Activated naive CD4-positive, alpha-beta T cell treated with anti-CD3 and anti-CD28 coated beads for 36 hours (primary cell): ENCODE results near the gene ZBTB3. TPM values are rescaled to one million over a fixed set of nuclear protein-coding genes. Genes with fewer than 3 reads are reported as not detected.
"Not testable (repeated sequence)": the region's sequence is repeated elsewhere in the genome, so short reads cannot be mapped to it uniquely, and the experiment has no call there.

Experiments used
- CTCF ChIA-PET: fragments of 350-600 bp; sonication (Branson Sonifier 250); formaldehyde crosslinking; loops from one replicate; lab custom pipeline; 2021; ENCODE audit warnings: antibody characterized with exemption; lab: Charles Lee
- DNase-seq: peaks from one replicate; pipeline ENCODE4 v3.0.0-alpha.2; 2020
- H3K27ac Mint-ChIP-seq: one replicate; pipeline ENCODE4 v1.8.0; 2021; ENCODE audit warnings: mild to moderate bottlenecking, mixed read lengths
- H3K27me3 Mint-ChIP-seq: one replicate; pipeline ENCODE4 v1.8.0; 2021; ENCODE audit warnings: low read depth, mixed read lengths
- H3K36me3 Mint-ChIP-seq: one replicate; pipeline ENCODE4 v1.8.0; 2021; ENCODE audit warnings: low read depth, mixed read lengths
- H3K4me1 Mint-ChIP-seq: one replicate; pipeline ENCODE4 v1.8.0; 2021; ENCODE audit warnings: low read depth, mixed read lengths
- H3K4me3 Mint-ChIP-seq: one replicate; pipeline ENCODE4 v1.8.0; 2021; ENCODE audit warnings: mild to moderate bottlenecking, moderate library complexity, mixed read lengths
- H3K9me3 Mint-ChIP-seq: one replicate; pipeline ENCODE4 v1.8.0; 2021; ENCODE audit warnings: mixed read lengths
- intact Hi-C: fragments of 100-400 bp; cut with micrococcal nuclease; formaldehyde crosslinking; loops from one replicate; pipeline ENCODE4 v1.15.1; 2023
- total RNA-seq, 2 experiments: library from RNA; stranded (reverse); gene quantifications; one replicate each; pipeline ENCODE4 v1.2.3, GENCODE V29; 2021

The ZBTB3 gene
- total RNA-seq, 2 experiments from 2014 or later = 12.1 to 13.5 TPM

DNA sequence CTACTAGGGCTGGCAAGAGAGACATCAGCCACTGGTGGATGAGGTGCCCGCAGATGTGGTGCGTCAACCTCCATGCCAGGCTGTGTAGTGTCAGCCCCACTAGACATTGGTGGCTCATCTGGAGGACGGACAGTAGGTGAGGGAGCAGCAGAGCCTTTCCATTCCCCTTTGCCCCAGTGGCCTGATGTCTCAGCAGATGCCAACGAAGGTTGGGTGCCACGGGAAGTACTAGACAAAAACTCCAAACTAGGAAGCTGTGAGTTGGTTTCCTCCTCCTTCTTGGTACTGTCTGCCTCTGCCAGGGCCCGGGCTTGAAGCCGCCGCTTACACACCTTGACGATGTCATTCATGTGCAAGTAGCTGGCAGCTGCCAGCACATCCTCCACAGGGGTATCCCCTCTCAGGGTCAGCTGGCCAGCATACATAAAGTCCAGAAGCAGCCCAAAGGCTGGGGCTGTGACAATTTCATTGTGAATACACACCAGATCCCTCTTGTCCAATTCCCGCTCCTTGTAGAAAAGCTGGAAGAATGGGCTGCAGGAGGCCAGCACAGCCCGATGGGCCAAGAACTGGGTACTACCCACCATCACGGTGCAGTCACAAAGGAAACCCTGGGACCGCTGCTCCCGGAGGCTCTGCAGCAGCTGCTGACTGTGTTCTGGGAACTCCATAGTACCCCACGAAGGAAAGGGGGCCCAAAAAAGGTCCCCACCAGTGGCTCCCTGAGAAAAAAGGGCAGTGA lies 795 bp downstream of the ZBTB3 start:
- H3K27me3 Mint-ChIP-seq = no peaks in the 10 kb centered on the region
- H3K4me1 Mint-ChIP-seq = peaks cover 38% of the 10 kb centered on the region
- intact Hi-C loops = loop anchor here (1.0 kb wide), 1 partner anchor 8 kb away; the partner anchor contains the start of gene POLR2G
- CTCF ChIA-PET = interaction anchor here (1.0 to 3.6 kb wide), 6 partner anchors 9 to 59 kb away, joined by 3 to 18 read pairs (median 6); partner anchors contain the start of genes HNRNPUL2, TAF6L and TMEM179B
- H3K27ac Mint-ChIP-seq = peak overlapping the region; percentile 96
- peak overlapping the region; percentile 98 for H3K4me3 Mint-ChIP-seq
- DNase-seq = no peak
- H3K9me3 Mint-ChIP-seq = no peaks in the 10 kb centered on the region
- peaks cover 2% of the 10 kb centered on the region for H3K36me3 Mint-ChIP-seq

DNA sequence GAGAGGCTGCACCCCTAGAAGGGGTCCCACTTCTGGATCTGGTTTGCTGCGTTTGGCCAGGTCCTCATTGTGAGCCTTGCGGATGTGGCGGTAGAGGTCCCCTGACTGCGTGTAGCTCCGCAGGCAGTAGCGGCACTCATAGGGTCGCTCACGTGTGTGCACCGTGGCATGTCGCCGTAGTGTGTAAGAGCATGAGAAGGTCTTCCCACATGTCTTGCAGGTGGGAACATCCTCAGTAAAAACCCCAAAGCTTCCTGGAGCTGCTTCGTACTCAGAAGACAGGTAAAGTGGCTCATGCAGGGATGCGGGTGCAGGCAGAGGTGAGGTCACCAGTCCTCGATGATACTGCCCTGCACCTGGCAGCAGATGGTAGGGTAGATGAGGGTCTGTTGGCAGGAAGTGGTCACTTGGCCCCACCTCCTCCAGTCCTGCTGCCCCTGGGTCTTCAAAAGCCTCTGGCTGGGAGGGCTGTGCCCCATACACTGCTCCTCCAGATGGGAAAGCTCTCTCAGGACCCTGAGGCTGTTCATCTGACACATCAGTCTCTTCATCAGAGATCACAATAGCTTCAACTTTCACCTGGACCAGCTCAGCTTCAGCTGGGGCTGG lies 1.7 kb downstream of the ZBTB3 start:
- intact Hi-C loops = no loop called here
- no peaks in the 10 kb centered on the region for H3K27me3 Mint-ChIP-seq
- no peaks in the 10 kb centered on the region for H3K9me3 Mint-ChIP-seq
- DNase-seq = no peak
- H3K36me3 Mint-ChIP-seq = peaks cover 2% of the 10 kb centered on the region
- H3K4me3 Mint-ChIP-seq = peak overlapping the region; percentile 21
- H3K4me1 Mint-ChIP-seq = peaks cover 40% of the 10 kb centered on the region
- CTCF ChIA-PET = interaction anchor here (1.9 to 3.6 kb wide), 2 partner anchors 18 to 34 kb away, joined by 16 to 18 read pairs; partner anchors contain the start of genes TAF6L and TMEM179B
- no peak overlapping the region for H3K27ac Mint-ChIP-seq

DNA sequence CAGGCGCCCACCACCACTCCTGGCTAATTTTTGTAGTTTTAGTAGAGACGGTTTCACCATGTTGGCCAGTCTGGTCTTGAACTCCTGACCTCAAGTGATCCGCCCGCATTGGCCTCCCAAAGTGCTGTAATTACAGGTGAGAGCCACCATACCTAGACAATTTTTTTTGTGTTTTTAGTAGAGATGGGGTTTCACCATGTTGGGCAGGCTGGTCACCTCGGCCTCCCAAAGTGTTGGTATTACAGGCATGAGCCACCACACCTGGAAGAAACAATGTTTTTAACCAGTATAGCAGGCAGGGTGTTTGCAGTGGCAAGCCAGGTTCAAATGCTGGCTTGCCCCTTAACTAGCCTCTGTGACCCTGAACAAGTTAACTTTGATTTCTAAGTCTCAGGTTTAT lies 4.0 kb downstream of the ZBTB3 start:
- DNase-seq, intact Hi-C loops, CTCF ChIA-PET, H3K9me3 Mint-ChIP-seq, H3K36me3 Mint-ChIP-seq, H3K4me3 Mint-ChIP-seq, H3K27ac Mint-ChIP-seq, H3K27me3 Mint-ChIP-seq: not testable (repeated sequence)
- H3K4me1 Mint-ChIP-seq = peaks cover 40% of the 10 kb centered on the region

DNA sequence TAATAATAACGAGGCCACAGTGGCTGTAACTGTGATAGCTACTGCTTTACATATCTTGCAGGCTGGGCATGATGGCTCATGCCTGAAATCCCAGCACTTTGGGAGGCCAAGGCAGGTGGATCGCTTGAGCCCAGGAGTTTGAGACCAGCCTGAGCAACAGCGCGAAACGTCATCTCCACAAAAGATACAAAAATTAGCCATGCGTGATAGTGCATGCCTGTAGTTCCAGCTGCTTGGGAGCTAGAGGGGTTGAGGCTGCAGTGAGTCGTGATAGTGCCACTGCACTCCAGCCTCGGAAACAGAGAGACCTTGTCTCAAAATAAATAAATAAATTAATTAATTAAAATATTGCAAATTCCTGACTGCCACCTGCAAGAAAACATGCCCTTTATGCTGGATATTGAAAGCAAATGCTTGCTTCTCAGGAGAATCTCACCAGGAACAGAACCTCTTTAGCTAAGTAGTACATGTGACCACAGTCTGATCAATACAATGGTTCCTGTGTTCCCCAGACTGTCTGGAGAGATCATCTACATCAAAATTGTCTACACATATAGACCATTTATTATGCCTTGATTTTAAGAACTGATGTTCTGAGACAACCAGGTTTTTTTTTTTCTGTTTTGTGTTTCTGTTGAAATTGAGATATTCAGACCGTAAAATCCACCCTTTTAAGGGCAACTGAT lies 6.3 kb downstream of the ZBTB3 start:
- no peak overlapping the region for H3K27ac Mint-ChIP-seq
- H3K9me3 Mint-ChIP-seq = no peaks in the 10 kb centered on the region
- no peaks in the 10 kb centered on the region for H3K27me3 Mint-ChIP-seq
- H3K4me3 Mint-ChIP-seq = no peak overlapping the region
- CTCF ChIA-PET = interaction anchor here (0.6 to 1.4 kb wide), 4 partner anchors 15 to 120 kb away, joined by 3 to 4 read pairs (median 4); no protein-coding TSS in a partner anchor
- peaks cover 26% of the 10 kb centered on the region for H3K4me1 Mint-ChIP-seq
- no peak for DNase-seq
- peaks cover 2% of the 10 kb centered on the region for H3K36me3 Mint-ChIP-seq
- intact Hi-C loops = no loop called here

DNA sequence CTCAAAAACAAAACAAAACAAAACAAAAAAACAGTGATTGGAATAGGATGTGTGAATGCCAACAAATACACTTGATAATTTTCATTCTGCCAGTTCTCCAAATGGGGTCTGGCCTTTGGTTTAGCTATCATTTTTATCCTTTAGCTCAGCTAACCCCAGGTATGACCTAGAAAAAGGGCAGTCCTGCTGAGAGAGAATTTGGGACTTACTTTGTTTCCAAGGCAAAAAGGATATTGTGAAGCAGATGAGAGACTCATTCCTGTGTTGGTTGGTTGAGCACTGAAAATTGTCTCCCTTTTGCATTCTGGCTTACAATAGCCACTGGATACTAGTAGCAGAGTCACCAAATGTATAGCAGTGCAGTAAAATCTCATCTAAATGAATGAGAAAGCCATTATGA lies 16.8 kb downstream of the ZBTB3 start:
- H3K4me3 Mint-ChIP-seq = no peak overlapping the region
- intact Hi-C loops = no loop called here
- no peaks in the 10 kb centered on the region for H3K27me3 Mint-ChIP-seq
- H3K36me3 Mint-ChIP-seq = peaks cover 16% of the 10 kb centered on the region
- no peak overlapping the region for H3K27ac Mint-ChIP-seq
- no peaks in the 10 kb centered on the region for H3K9me3 Mint-ChIP-seq
- DNase-seq = no peak
- CTCF ChIA-PET = interaction anchor here (1.1 kb wide), 1 partner anchor 8 kb away, joined by 4 read pairs; no protein-coding TSS in a partner anchor
- peaks cover 8% of the 10 kb centered on the region for H3K4me1 Mint-ChIP-seq

DNA sequence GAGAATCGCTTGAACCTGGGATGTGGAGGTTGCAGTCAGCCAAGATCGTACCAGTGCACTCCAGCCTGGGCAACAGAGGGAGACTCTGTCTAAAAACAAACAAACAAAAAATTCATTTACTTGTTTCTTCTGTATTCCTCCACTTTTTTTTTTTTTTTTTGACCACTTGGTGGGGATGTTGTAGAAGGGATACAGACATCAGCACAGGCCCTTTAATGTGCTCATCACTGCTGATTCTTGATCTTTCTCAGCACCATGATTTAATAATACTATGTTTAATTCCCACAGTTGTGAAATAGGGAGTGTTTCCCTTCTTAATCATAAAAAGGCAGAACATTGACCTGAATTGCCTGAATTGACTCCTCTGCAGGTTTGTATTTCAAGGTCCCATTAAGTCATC lies 21.1 kb downstream of the ZBTB3 start:
- Mint-ChIP-seq H3K9me3 (no peaks in the 10 kb centered on the region), H3K36me3 (peaks cover 22% of the 10 kb centered on the region), H3K27ac (no peak overlapping the region), H3K27me3 (no peaks in the 10 kb centered on the region), H3K4me1 (peaks cover 24% of the 10 kb centered on the region), H3K4me3 (no peak overlapping the region)
- CTCF ChIA-PET = interaction anchor here (0.6 to 1.0 kb wide), 4 partner anchors 21 to 75 kb away, joined by 3 to 4 read pairs (median 4); partner anchors contain the start of gene ZBTB3
- intact Hi-C loops = no loop called here
- no peak for DNase-seq

DNA sequence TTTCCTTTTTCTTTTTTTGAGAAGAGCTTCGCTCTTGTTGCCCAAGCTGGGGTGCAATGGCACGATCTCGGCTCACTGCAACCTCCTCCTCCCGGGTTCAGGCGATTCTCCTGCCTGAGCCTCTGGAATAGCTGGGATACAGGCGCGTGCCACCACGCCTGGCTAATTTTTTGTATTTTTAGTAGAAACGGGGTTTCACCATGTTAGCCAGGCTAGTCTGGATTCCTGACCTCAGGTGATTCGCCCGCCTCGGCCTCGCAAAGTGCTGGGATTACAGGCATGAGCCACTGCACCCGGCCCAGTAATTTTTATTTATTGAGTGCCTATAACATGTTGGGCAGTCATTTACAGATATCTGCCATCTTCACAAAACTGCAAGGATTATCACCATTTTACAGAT lies 23.9 kb downstream of the ZBTB3 start:
- CTCF ChIA-PET = interaction anchor here (0.6 to 2.9 kb wide), 5 partner anchors 32 to 136 kb away, joined by 3 to 7 read pairs (median 3); partner anchors contain the start of gene TAF6L

DNA sequence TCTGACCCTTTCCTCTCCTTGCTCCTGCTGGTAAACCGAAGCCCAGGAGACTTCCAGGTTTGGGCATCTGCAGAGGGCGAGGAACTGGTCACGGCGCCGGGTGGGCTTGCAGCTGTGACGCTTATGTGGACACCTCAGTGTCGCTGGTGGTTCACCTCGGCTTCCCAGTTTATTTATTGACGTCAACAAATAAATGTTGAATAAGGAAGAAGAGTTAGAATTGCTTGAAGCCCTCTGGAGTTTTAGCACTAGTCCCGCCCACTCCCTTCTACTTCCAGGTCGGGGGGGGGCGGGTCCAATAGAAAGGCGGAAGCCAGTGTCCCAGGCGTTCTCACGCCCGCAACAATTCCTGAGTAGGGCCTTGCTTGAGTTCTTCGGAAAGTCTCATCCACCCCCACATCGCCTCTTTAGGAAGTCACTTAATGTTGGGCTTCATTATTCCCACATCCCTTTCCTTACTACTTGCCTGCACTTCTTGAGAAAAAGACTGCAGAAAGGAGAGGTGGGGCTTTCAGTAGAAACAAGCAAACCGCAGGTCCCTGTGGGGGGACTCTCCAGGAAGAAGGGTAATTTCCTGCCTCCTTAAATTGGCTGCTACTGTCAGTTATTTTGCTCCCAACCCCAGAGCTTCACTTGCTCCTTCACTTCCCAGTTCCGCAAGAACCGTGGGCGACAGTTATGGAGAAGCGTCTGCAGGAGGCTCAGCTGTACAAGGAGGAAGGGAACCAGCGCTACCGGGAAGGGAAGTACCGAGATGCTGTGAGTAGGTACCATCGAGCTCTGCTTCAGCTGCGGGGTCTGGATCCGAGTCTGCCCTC lies 25.6 kb downstream of the ZBTB3 start, which contains the start of gene TTC9C:
Gene TTC9C, plus strand, starts transcription at position 316 of the 818 bp plus-strand sequence. Its CDS starts 363 bp downstream, at position 679.
- intact Hi-C loops = loop anchor here (1.0 to 2.0 kb wide), 4 partner anchors 43 to 134 kb away; partner anchors contain the start of genes NXF1, TAF6L and TMEM179B
- DNase-seq = peak; percentile 90
- no peaks in the 10 kb centered on the region for H3K27me3 Mint-ChIP-seq
- H3K9me3 Mint-ChIP-seq = no peaks in the 10 kb centered on the region
- peaks cover 46% of the 10 kb centered on the region for H3K4me1 Mint-ChIP-seq
- peaks cover 48% of the 10 kb centered on the region for H3K36me3 Mint-ChIP-seq
- peak within 1 kb of the TSS; percentile 90 for H3K4me3 Mint-ChIP-seq
- peak within 1 kb of the TSS; percentile 99 for H3K27ac Mint-ChIP-seq
- CTCF ChIA-PET = interaction anchor here (0.6 to 1.4 kb wide), 3 partner anchors 9 to 1599 kb away, joined by 3 to 4 read pairs (median 3); partner anchors contain the start of gene UQCC3

More for the DNA sequence above, 23.9 kb downstream of the ZBTB3 start:
- H3K27me3 Mint-ChIP-seq, DNase-seq, H3K9me3 Mint-ChIP-seq, intact Hi-C loops: not testable (repeated sequence)
- Mint-ChIP-seq H3K36me3 (peaks cover 32% of the 10 kb centered on the region), H3K4me1 (peaks cover 31% of the 10 kb centered on the region), H3K27ac (peak overlapping the region; percentile 61), H3K4me3 (peak overlapping the region; percentile 90)

DNA sequence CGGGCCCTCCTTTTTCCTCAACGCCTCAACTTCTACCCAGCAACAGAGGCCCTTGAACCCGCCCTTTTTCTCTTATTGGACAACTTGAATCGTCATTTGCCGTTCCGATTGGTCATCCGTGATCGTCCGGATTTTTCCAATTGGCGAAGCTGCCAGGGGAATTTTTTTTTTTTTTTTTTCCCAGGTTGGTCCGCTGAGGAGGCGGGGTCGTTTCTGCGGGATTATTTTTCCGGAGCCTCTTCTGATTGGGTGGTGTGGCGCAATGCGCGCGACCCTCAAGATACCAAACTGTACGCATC lies 26.1 kb downstream of the ZBTB3 start:
- no peaks in the 10 kb centered on the region for H3K27me3 Mint-ChIP-seq
- peak; percentile 94 for DNase-seq

DNA sequence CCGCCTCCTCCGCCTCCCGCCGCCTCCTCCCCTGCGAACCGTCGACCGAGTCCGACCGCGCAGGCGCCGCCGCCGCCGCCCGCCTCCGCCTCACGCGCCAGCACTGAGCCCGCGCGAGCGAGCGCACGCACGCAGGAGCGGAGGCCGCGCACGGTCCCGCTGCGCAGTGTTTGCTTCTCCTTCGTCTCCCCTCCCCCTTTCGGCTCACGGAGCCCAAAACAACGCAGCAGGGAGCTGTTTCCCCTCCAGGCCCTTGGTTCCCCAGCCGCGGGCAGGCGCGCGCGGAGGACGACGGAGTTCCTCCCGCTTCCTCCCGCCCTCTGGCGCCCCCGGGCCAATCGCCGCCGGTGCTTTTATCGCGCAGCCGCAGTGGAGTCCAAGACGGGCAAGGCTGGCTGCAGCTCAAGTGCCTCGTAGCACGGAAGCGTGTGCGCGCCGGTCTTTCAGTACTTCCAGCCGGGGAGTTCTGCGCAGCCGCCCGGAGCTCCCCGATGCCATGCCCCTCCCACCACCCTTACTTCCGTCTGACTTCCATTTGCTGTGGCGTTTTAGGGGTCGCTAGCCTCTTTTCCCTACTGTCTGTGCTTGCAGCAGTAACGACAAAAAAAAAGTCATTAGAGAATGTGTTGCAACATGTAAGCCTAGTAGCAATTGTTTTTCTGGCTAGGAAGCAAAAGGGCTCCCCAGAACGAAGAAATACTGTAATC lies 26.6 kb downstream of the ZBTB3 start, which contains the start of gene HNRNPUL2:
Gene HNRNPUL2, minus strand, starts transcription at position 293 of the 707 bp plus-strand sequence. CDS start 301 bp downstream, outside the sequence.
- H3K27ac Mint-ChIP-seq = peak within 1 kb of the TSS; percentile 99
- H3K9me3 Mint-ChIP-seq = no peaks in the 10 kb centered on the region
- intact Hi-C loops = loop anchor here (1.0 to 2.0 kb wide), 13 partner anchors 18 to 154 kb away; partner anchors contain the start of genes INTS5, POLR2G, TUT1 and UBXN1
- CTCF ChIA-PET = interaction anchor here (0.6 to 1.3 kb wide), 10 partner anchors 26 to 216 kb away, joined by 3 to 6 read pairs (median 3); partner anchors contain the start of genes POLR2G and ZBTB3
- H3K4me3 Mint-ChIP-seq = peak within 1 kb of the TSS; percentile 90
- peak; percentile 99 for DNase-seq
- H3K36me3 Mint-ChIP-seq = peaks cover 51% of the 10 kb centered on the region
- H3K27me3 Mint-ChIP-seq = no peaks in the 10 kb centered on the region
- H3K4me1 Mint-ChIP-seq = peaks cover 45% of the 10 kb centered on the region

More for the DNA sequence above, 26.1 kb downstream of the ZBTB3 start:
- CTCF ChIA-PET = interaction anchor here (0.6 to 1.3 kb wide), 5 partner anchors 34 to 216 kb away, joined by 3 to 6 read pairs (median 3); partner anchors contain the start of gene POLR2G
- Mint-ChIP-seq H3K4me3 (peak overlapping the region; percentile 90), H3K9me3 (no peaks in the 10 kb centered on the region), H3K36me3 (peaks cover 46% of the 10 kb centered on the region), H3K27ac (peak overlapping the region; percentile 99), H3K4me1 (peaks cover 43% of the 10 kb centered on the region)
- intact Hi-C loops = loop anchor here (1.0 to 2.0 kb wide), 17 partner anchors 19 to 154 kb away; partner anchors contain the start of genes INTS5, NXF1, POLR2G and TAF6L
